Activated CD8-positive, alpha-beta memory T cell treated with anti-CD3 and anti-CD28 coated beads for 4 hours (primary cell): ENCODE data around the gene CZIB.
"Not testable (repeated sequence)": the region's sequence is repeated elsewhere in the genome, so short reads cannot be mapped to it uniquely, and the experiment has no call there.

Experiments
- DNase-seq, 2 donors: peaks; one replicate each; pipeline ENCODE4 v3.0.0-alpha.2; 2020; ENCODE audit warnings: low read depth in 2 of 2

The CZIB gene

GRCh38 chr1:53189061-53189460 lies 31.4 kb downstream of the CZIB start:
- no peak for DNase-seq

- no peak for DNase-seq
Measured at GRCh38 chr1:53188099-53188498, 32.3 kb downstream of the CZIB start.

DNA sequence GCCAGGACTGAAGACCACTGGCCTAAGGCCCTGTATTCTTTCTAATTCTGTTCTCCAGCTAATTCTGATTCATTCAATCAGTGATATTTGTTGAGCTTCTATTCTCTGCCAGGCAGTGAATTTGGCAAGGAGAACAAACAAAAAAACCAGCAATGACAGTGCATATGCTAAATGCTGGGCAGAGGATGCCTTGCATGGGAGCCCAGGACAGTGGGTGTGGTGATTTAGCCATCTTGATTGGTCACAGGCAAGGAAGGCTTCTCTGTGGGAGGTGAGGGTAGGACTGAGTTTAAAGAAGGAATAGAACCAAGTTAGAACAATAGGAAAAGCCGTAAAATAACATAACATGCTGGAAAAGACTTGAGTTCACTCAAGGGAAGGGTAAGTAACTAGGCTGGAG lies 33.0 kb downstream of the CZIB start:
- no peak for DNase-seq

DNA sequence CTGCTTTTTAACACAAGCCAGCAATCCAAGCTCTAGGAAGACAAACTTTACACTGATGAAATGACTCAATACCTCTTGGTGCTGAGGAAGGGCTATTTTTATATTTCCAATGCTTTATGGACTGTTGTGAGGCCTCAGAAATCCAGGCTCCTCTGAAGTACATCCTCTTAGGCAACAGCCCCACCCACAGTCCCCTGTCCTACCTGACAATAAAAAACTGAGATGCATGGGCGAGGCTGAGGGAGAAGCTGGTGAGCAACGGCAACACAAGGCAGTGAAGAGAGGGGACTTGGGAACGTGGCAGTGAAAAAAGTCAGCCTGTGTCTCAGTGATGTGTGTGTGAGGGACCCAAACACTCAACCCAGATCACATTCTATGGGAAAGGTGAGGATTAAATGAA lies 33.9 kb downstream of the CZIB start:
- no peak for DNase-seq

DNA sequence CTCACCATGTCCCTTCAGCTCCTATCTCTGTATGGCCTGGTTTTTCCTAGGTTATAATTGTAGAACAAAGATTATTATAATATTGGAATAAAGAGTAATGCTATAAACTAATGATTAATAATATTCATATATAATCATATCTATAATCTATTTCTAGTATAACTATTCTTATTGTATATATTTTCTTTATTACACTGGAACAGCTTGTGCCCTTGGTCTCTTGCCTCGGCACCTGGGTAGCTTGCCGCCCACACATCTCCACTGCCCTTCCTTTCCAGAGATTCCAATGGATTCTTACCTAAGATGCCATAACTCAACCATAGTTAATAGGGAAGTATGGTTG lies 34.5 kb downstream of the CZIB start:
- DNase-seq, result not testable (repeated sequence)

GRCh38 chr1:53183095-53183990 lies 37.1 kb downstream of the CZIB start:
- DNase-seq, result no peak

DNA sequence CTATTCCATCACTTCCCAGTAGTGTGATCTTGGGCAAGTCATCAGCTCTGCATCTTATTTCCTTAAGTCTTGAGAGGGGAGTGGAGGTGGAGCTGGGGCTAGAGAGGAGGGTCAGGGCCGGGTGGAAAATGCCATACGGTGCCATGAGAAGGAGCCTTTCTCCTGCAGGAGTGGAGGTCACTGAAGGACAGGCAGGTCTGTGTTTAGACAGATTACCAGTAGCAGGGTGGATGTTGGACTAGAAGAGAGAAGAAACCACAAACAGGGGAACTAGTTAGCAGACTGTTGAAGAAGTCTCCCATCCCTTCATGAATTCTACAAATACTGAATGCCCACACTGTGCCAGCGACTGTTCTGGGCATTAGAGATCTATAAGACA lies 37.7 kb downstream of the CZIB start:
- DNase-seq, result no peak

DNA sequence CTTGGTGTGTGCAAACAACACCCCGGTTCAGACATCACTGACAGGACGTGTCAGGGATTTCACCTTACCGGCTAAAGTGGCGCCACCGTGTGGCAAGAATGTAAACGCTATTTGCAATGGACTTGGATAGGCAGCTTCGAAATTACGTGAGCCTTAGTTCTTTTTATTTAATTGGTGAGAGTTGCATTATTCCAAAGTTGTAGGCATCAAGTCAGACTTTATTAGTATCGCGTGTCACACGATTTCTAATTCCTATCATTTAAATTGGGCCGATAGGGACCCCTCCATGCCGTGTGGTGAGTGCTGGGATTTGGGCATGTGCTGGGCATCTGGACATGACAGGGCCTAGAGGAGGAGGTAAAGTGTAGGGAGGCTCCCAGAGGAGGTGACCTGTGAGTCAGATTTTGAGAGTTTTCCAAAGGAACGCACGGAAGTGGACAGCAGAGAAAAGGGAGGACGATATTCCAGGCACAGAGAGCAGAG lies 38.3 kb downstream of the CZIB start:
- DNase-seq, result peak; percentile 41 to 62

DNA sequence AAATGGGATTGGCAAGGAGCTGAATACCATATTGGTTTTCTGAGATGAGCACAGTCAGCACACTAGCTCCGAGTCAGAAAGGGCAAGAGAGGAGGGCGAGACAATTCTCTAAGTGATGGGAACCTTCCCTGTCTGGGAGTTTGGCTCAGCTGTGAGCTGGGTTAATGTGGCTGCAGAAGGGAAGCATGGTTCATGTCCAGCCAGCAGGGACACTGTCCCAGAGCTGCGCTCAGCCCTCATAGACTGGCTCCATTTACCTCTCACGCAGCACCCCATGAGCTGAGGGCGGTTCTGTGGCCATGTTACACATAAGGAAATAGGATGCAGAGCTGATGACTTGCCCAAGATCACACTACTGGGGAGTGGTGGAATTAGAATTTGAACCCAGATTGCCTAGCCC lies 39.5 kb downstream of the CZIB start:
- DNase-seq, result no peak

- no peak for DNase-seq
Measured at GRCh38 chr1:53180226-53180625, 40.2 kb downstream of the CZIB start.

GRCh38 chr1:53176452-53177208 lies 43.8 kb downstream of the CZIB start:
- no peak for DNase-seq

- DNase-seq, result no peak
Measured at GRCh38 chr1:53174971-53175913, 45.2 kb downstream of the CZIB start.

DNA sequence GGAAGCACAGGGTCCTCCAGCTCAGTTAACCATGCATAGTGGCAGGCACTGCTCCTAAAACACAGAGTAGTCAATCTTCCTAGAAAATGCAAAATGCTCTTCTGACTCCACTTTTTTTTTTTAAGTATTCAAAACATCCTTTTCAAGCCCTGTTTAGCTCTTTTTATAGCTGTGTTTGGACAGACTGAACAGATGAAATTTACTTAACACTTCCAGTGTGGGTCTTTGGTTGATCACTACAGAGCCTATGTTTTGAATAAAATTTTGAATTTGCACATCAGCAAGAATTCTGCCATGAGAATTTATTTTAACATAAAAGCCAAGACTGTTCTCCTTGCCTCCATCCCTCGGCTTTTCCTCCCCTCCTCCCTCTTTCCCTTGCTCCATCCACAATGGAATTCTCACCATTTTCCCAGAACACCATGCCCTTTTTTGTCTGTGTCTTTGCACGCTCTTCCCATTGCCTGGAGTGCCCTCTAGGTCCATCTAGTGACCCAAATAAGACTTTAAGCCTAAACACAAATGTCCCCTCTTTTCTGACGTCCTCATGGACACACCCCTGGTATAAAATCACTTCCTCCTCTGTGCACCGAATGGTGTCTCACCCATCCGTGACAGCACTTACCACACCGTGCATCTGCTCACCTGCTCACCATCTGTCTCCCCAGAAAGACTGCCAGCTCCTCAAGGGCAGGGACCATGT lies 47.9 kb downstream of the CZIB start:
- no peak for DNase-seq

GRCh38 chr1:53166912-53167311 lies 53.5 kb downstream of the CZIB start:
- DNase-seq, result no peak

GRCh38 chr1:53166366-53166765 lies 54.1 kb downstream of the CZIB start:
- DNase-seq, result no peak

DNA sequence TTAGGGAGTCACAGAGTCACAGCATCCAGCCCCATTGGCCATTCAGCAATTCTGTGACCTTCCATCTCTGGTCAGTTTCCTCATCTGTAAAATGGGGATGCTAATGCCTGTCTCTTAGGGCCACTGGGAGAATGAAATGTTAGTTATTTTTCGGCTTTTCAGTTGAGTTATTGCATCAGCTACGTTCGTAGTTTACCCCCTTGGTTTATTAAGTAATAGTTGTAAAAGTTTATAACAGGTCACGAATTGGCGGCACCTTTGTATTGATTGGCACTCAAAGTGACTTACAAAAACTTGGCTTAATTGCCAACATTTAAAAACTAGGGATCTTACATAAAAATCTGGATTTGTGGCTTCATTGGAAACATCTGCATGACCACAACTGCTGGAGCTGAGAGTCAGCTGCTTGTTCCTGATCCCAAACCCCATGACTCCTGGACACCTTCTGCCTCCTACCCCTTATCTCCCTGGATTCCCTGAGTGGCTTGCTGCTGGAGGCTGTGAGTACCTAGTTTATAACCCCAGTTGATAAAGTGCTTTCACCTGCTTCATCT lies 54.9 kb downstream of the CZIB start:
- DNase-seq, result no peak
